BJ (cell line): ENCODE measurements around the gene OR5AL1. TPM values are rescaled to one million over a fixed set of nuclear protein-coding genes. Genes with fewer than 3 reads are reported as not detected.

ENCODE experiments used
- CTCF ChIA-PET: fragments of 350-600 bp; formaldehyde crosslinking; extraction: SDS; loops from one replicate; lab custom pipeline; 2021; ENCODE audit warnings: antibody characterized with exemption, inconsistent platforms; lab: Yijun Ruan, JAX
- POLR2A ChIA-PET: fragments of 300-600 bp; sonication (Branson Sonifier 250); formaldehyde crosslinking; extraction: SDS; loops from one replicate; lab custom pipeline; 2021; ENCODE audit warnings: antibody characterized with exemption; lab: Charles Lee
- DNase-seq: peaks from one replicate; pipeline ENCODE4 v3.0.0-alpha.2; 2011; ENCODE audit warnings: low read depth
- H3K27me3 ChIP-seq: 2 replicates; pipeline ENCODE4 v1.6.0; 2011; ENCODE audit warnings: low read length; ENCODE audit not compliant: control insufficient read depth, insufficient read depth
- H3K36me3 ChIP-seq: 2 replicates; pipeline ENCODE4 v1.5.1; 2011; ENCODE audit warnings: low read length; ENCODE audit not compliant: control insufficient read depth, insufficient read depth
- H3K4me3 ChIP-seq: 2 replicates; pipeline ENCODE4 v1.5.1; 2011; ENCODE audit warnings: low read depth, mild to moderate bottlenecking, control low read depth, low read length
- polyA plus RNA-seq: library from polyadenylated mRNA; depleted of rRNA; stranded (reverse); fragments of >200 nt; gene quantifications from 2 replicates; pipeline ENCODE4 v1.2.3, GENCODE V29; 2011; rRNA removed
- TF ChIP-seq, protein P1 (sequence below): IDR thresholded peaks from 2 replicates; pipeline ENCODE4 v1.5.1; 2011; ENCODE audit warnings: low read depth, mild to moderate bottlenecking, control low read depth, inconsistent platforms, low read length, moderate library complexity; ENCODE audit not compliant: insufficient read depth

OR5AL1 gene
- polyA plus RNA-seq, 1 experiment: not detected

DNA sequence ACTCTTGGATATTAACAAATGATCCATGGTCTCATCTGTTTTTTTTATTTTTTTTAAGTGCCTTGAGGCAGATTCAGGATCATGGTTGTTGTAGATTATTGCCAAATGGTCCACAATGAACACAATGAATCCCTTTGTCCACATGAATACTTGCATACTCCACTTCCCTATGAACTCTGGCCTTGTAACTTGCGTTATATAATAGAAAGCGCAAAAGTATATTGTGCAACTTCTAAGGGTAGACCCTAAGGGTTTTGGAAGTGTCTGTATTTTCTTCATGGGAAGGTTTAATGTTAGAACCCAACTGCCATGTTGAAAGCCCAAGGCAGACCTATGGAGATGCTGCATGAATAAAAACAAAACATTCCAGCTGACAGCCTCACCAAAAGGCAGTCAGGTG is 8.1 kb upstream of the OR5AL1 start:
- CTCF ChIA-PET: no interaction called here
- POLR2A ChIA-PET: no interaction called here
- H3K36me3 ChIP-seq: no peaks in the 10 kb centered on the region
- TF ChIP-seq, protein P1, sequence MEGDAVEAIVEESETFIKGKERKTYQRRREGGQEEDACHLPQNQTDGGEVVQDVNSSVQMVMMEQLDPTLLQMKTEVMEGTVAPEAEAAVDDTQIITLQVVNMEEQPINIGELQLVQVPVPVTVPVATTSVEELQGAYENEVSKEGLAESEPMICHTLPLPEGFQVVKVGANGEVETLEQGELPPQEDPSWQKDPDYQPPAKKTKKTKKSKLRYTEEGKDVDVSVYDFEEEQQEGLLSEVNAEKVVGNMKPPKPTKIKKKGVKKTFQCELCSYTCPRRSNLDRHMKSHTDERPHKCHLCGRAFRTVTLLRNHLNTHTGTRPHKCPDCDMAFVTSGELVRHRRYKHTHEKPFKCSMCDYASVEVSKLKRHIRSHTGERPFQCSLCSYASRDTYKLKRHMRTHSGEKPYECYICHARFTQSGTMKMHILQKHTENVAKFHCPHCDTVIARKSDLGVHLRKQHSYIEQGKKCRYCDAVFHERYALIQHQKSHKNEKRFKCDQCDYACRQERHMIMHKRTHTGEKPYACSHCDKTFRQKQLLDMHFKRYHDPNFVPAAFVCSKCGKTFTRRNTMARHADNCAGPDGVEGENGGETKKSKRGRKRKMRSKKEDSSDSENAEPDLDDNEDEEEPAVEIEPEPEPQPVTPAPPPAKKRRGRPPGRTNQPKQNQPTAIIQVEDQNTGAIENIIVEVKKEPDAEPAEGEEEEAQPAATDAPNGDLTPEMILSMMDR: no peak
- no peak for DNase-seq
- no peaks in the 10 kb centered on the region for H3K27me3 ChIP-seq
- no peak overlapping the region for H3K4me3 ChIP-seq

DNA sequence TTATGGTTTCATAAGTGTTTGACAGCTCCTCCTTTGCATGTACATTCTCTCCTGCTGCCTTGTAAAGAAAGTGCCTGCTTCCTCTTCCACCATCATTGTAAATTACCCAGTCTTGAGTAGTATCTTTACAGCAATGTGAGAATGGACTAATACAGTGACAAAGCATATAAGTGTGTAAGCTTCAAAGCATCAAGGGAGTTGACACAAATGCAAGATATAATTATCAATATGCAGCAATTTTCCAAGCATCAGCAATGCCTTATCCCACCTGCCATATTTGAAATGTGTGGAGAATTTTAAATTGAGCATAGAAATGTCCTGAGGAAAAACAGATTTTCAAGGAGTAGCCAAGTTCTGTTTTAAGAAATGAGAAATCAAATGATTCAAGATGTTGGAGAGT is 1.7 kb upstream of the OR5AL1 start:
- no peak for DNase-seq
- no peak overlapping the region for H3K4me3 ChIP-seq
- H3K27me3 ChIP-seq: no peaks in the 10 kb centered on the region
- TF ChIP-seq, protein P1: no peak
- POLR2A ChIA-PET: no interaction called here
- no peaks in the 10 kb centered on the region for H3K36me3 ChIP-seq
- CTCF ChIA-PET: no interaction called here

DNA sequence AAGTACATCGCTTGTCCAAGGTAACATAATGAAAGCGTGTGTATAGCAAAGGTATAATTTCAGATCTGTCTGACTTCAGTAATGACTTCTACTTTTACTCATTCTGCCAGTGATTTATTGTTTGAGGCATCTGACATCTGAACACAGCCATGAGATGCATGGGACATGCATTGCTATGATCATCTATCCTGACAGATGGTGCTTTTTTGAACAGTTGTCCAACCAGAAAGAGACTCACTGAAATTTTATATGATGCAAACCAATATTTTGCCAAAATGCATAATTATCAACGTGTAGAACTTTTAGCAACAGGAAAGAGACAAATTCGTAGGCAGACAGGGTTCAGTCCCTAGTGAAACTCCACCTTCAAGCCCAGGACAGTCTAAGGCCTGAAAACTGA is 41.0 kb downstream of the OR5AL1 start:
- CTCF ChIA-PET: no interaction called here
- POLR2A ChIA-PET: no interaction called here
- H3K36me3 ChIP-seq: no peaks in the 10 kb centered on the region
- H3K4me3 ChIP-seq: no peak overlapping the region
- DNase-seq: no peak
- H3K27me3 ChIP-seq: no peaks in the 10 kb centered on the region
- TF ChIP-seq, protein P1: no peak

DNA sequence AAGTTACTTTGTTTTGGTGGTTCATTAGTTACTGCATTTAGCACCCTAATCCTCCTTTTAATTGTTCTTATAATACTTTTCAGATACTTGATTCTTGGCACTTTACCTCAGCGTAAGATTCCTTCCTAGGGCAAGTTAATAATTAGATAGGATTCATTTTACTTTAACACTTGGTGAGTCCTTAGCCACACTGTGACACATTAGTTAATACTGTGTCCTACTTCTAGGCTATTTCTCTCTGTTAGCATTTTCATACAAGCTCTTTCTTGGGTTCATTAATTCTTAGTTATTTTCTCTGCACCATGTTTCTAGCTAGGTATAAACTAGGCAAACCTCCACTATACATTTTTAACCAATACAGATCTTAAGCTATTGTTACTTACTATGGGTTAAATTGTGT is 44.6 kb downstream of the OR5AL1 start:
- DNase-seq: no peak
- ChIA-PET CTCF (interaction anchor here (0.7 kb wide), 1 partner anchor 212 kb away, joined by 5 read pairs; no protein-coding TSS in a partner anchor), POLR2A (no interaction called here)
- no peaks in the 10 kb centered on the region for H3K27me3 ChIP-seq
- no peak overlapping the region for H3K4me3 ChIP-seq
- no peaks in the 10 kb centered on the region for H3K36me3 ChIP-seq
- TF ChIP-seq, protein P1: no peak

Other genes with a start within 250 kb of the OR5AL1 start
- gene OR5J2, start 236.1 kb upstream of the OR5AL1 start, polyA plus RNA-seq: not detected in 2 replicates
- gene OR5T2, start 178.4 kb upstream of the OR5AL1 start, polyA plus RNA-seq: not detected in 2 replicates
- not detected in 2 replicates for gene OR5T3, start 160.4 kb upstream of the OR5AL1 start, polyA plus RNA-seq
- not detected in 2 replicates for gene OR5T1, start 138.5 kb upstream of the OR5AL1 start, polyA plus RNA-seq
- not detected in 2 replicates for gene OR8H1, start 120.4 kb upstream of the OR5AL1 start, polyA plus RNA-seq
- not detected in 2 replicates for gene OR8K3, start 97.6 kb upstream of the OR5AL1 start, polyA plus RNA-seq
- not detected in 2 replicates for gene OR8K1, start 66.7 kb upstream of the OR5AL1 start, polyA plus RNA-seq
- not detected in 2 replicates for gene OR8J1, start 58.4 kb upstream of the OR5AL1 start, polyA plus RNA-seq
- not detected in 2 replicates for gene OR8U1, start 37.1 kb upstream of the OR5AL1 start, polyA plus RNA-seq
- gene OR5M3, start 60.7 kb downstream of the OR5AL1 start, polyA plus RNA-seq: not detected in 2 replicates
- gene OR5M8, start 78.7 kb downstream of the OR5AL1 start, polyA plus RNA-seq: not detected in 2 replicates
- gene OR5M11, start 130.6 kb downstream of the OR5AL1 start, polyA plus RNA-seq: not detected in 2 replicates
- not detected in 2 replicates for gene OR5M10, start 165.0 kb downstream of the OR5AL1 start, polyA plus RNA-seq
- gene OR5M1, start 202.2 kb downstream of the OR5AL1 start, polyA plus RNA-seq: not detected in 2 replicates
- gene OR5AP2, start 229.7 kb downstream of the OR5AL1 start, polyA plus RNA-seq: not detected in 2 replicates